GM18909 (cell line): Measurements from ENCODE around the gene CROCC2.

Source experiments
- ATAC-seq: cut with Tn5 transposase; IDR thresholded peaks from one replicate; pipeline ENCODE4 v1.9.1; 2021; ENCODE audit warnings: mild to moderate bottlenecking; ENCODE audit not compliant: unreplicated experiment, poor library complexity

Gene CROCC2

DNA sequence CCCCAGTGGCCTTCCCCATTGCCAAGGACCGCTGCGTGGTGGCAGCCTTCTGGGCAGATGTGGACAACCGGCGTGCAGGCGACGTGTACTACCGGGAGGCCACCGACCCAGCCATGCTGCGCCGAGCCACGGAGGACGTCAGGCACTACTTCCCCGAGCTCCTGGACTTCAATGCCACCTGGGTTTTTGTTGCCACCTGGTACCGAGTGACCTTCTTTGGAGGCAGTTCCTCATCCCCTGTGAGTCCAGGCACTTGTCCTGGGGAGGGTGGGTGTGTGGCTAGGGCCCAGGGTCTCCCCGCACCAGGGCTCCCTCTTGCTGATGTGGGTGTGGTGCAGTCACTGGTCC, 124.2 kb downstream of the CROCC2 start:
- no peak for ATAC-seq

GRCh38 chr2:241030883-241031282, 124.7 kb downstream of the CROCC2 start:
- ATAC-seq, result no peak

GRCh38 chr2:241031436-241032165, 125.5 kb downstream of the CROCC2 start:
- no peak for ATAC-seq

DNA sequence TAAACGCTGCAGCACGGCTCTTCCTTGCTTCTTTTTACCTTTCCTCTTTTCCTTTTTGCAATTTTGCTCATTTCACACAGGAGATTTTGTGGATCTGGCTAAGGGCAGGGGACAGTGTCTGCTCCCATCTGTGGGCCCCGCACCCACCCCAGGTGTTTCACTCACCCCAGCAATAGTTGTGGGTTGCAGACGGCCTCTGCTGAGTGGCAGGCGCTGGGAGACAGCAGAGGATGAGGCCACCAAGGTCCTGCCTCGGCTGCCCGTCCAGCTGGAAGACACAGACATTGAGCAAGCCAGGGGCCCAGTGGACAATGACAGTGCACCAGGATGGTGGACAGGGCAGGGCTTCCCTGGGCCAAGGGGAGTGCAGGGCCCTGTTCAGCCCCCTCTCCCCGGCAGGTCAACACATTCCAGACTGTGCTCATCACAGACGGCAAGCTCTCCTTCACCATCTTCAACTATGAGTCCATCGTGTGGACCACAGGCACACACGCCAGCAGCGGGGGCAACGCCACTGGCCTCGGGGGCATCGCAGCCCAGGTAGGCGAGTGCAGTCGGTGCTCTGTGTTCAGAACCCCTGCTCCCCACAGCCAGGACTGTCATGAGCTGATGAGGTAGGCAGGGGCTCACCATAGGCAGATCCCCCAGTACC, 127.3 kb downstream of the CROCC2 start:
- ATAC-seq, result no peak

DNA sequence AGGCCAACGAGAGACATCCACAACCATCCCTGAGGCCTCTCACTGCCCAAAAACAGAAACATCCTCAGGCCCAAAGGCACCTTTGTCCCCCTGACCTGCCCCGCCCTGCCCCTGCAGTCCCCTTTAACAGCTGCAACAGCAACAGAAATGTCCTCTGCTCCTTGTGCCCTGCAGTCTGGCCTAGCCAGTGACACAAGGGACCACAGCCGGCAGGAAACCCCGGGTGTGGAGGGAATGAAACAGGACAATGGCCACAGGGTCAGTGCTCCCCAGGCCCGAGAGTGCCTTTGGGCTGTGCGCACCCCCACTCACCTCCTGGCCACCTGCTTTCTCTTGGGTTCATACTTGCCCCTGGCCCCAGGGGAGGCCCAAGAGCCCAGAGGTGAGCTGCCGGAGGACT, 127.9 kb downstream of the CROCC2 start:
- ATAC-seq, result no peak

DNA sequence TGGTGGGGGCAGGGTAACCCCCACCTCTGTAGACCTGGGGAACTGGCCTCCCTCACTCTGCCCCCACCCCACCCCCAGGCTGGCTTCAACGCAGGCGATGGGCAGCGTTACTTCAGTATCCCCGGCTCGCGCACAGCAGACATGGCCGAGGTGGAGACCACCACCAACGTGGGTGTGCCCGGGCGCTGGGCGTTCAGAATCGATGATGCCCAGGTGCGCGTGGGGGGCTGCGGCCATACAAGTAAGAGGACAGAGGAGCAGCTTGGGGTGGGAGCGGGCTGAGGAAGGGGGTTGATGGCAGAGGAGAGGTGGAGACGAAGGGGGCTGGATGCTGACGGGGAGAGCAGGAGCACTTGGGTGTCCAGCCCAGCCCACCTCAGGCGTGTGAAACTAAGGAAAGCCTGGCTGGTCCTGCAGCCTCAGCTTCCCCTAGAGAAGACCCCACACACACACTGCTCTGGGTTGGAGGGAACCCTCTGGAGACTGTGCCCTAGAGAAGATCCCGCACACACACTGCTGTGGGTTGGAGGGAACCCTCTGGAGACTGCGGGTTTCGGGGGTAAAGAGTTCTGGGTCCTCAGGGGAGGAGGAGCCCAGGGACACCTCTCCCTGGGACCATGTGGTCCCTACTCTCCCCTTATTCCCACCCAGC, 128.5 kb downstream of the CROCC2 start:
- no peak for ATAC-seq

- ATAC-seq, result no peak
Observed at GRCh38 chr2:241035142-241035817, 129.1 kb downstream of the CROCC2 start.

GRCh38 chr2:241035818-241036396, 129.8 kb downstream of the CROCC2 start:
- ATAC-seq, result peak; percentile 16

DNA sequence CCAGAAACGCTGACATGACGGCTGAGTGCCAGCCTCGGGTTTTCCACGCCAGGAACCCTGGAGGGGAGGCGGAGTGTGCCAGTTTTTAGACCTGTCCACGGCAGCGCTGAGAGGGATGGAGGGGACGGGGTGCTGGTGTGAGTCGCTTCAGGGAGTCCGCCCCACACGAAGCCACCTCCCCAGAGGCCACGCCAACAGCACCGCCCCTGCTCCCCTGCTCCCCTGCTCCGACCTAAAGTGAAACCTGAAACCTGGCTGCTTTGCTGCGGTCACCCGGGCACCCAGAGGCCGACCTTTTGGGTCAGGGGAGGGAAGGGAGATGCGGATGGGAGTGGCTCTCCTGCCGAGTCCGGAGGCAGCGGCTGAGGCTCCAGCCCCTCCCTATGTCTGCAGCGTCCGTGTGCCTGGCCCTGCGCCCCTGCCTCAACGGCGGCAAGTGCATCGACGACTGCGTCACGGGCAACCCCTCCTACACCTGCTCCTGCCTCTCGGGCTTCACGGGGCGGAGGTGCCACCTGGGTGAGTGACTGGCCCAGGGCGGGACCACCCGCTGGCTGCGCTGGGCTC, 130.3 kb downstream of the CROCC2 start:
- peak; percentile 67 for ATAC-seq

GRCh38 chr2:241036964-241037421, 130.9 kb downstream of the CROCC2 start:
- no peak for ATAC-seq

- no peak for ATAC-seq
Observed at GRCh38 chr2:241037498-241037897, 131.4 kb downstream of the CROCC2 start.

GRCh38 chr2:241038374-241039180, 132.4 kb downstream of the CROCC2 start:
- no peak for ATAC-seq

DNA sequence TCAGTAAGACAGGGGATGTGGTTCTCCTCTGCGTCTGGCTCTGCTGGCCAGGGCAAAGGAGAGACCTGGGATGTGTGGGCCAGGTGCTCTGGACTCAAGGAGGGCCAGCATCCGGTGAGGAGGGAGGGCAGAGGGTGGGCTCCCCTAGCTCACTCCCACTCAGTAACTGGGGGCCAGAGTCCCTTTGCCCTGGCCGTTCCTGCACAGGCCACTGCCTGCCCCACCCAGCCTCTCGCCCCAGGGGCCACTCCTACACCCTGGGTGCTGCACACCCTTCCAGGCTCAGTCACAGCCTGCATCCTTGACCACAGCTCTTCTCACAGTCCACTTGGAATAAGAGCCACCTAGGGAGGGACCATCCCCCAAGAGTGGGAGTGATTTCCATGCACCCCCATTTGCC, 133.3 kb downstream of the CROCC2 start:
- no peak for ATAC-seq

- ATAC-seq, result no peak
Observed at GRCh38 chr2:241040081-241040803, 134.1 kb downstream of the CROCC2 start.

- ATAC-seq, result peak; percentile 80
Observed at GRCh38 chr2:241041589-241042158, 135.5 kb downstream of the CROCC2 start.
